ENCODE data around the gene FAM222B.

FAM222B gene

GRCh38 chr17:28867276-28867675 lies 24.7 kb upstream of the FAM222B start:
- H3K27ac ChIP-seq = no peak overlapping the region
- TF ChIP-seq CTCF (IDR thresholded peaks at IDR 0.05) (no peak), ZFX (IDR thresholded peaks at IDR 0.05; ENCODE audit: borderline replicate concordance) (no peak)

GRCh38 chr17:28865946-28866752 lies 23.6 kb upstream of the FAM222B start:
- TF ChIP-seq CTCF (IDR thresholded peaks at IDR 0.05) (no peak), ZFX (IDR thresholded peaks at IDR 0.05; ENCODE audit: borderline replicate concordance) (no peak)
- peak overlapping the region; percentile 52 for H3K27ac ChIP-seq

- H3K27ac ChIP-seq = peak overlapping the region; percentile 52
- no peak for TF ChIP-seq CTCF (IDR thresholded peaks at IDR 0.05)
- no peak for TF ChIP-seq ZFX (IDR thresholded peaks at IDR 0.05; ENCODE audit: borderline replicate concordance)
These were observed 22.6 kb upstream of the FAM222B start for GRCh38 chr17:28864991-28865849.

GRCh38 chr17:28863953-28864352 lies 21.4 kb upstream of the FAM222B start:
- TF ChIP-seq CTCF (IDR thresholded peaks at IDR 0.05) (no peak), ZFX (IDR thresholded peaks at IDR 0.05; ENCODE audit: borderline replicate concordance) (no peak)
- H3K27ac ChIP-seq = no peak overlapping the region

GRCh38 chr17:28862561-28862960 lies 20.0 kb upstream of the FAM222B start:
- TF ChIP-seq ZFX (IDR thresholded peaks at IDR 0.05; ENCODE audit: borderline replicate concordance) (no peak), CTCF (IDR thresholded peaks at IDR 0.05) (no peak)

GRCh38 chr17:28861393-28862203 lies 19.0 kb upstream of the FAM222B start:
- TF ChIP-seq ZFX (IDR thresholded peaks at IDR 0.05; ENCODE audit: borderline replicate concordance) (no peak), CTCF (IDR thresholded peaks at IDR 0.05) (no peak)
- 0 out of 2 replicates have a peak overlapping the region, but pooled peaks have one; percentile 23 for H3K27ac ChIP-seq

More at GRCh38 chr17:28862561-28862960, 20.0 kb upstream of the FAM222B start:
- H3K27ac ChIP-seq = 0 out of 2 replicates have a peak overlapping the region, but pooled peaks have one; percentile 23
